ENCODE results near the gene MYL5.

DNA sequence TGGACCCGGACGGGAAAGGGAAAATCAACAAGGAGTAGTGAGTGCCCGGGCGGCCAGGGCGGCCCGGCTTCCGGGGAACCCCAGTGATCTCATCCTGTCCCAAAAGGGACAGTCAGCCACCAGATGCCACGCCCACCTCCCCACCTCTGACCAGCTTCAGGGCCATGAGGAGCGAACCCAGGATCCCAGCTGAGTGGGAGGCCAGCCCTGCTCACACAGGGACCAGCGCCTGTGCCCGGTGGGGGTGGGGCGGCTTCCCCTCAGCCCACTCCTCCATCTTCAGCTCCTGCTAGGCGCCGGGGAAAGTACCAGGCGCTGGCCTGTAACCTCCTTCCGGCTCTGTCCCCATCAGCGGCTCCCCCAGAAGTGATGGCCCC is 6.2 kb downstream of the MYL5 start:
- TF ChIP-seq CTCF (conservative IDR thresholded peaks at IDR 0.05; ENCODE audit: low read depth, low read length): no peak
- TF ChIP-seq POLR2A (IDR thresholded peaks at IDR 0.05; ENCODE audit: low read depth, low read length): no peak
- no peak for TF ChIP-seq RAD21 (IDR thresholded peaks at IDR 0.05; ENCODE audit: low read length)
- TF ChIP-seq RFX5 (IDR thresholded peaks at IDR 0.05; ENCODE audit: low read depth, low read length): no peak
- TF ChIP-seq RCOR1 (IDR thresholded peaks at IDR 0.05; ENCODE audit: insufficient replicate concordance, low read length): no peak
- no peak for TF ChIP-seq CHD1 (IDR thresholded peaks at IDR 0.05; ENCODE audit: low read depth, low read length)
- TF ChIP-seq MAZ (IDR thresholded peaks at IDR 0.05; ENCODE audit: borderline replicate concordance, low read depth, low read length): no peak
- TF ChIP-seq CEBPB (IDR thresholded peaks at IDR 0.05; ENCODE audit: low read depth, low read length): no peak
- TF ChIP-seq MXI1 (IDR thresholded peaks at IDR 0.05; ENCODE audit: borderline replicate concordance, low read depth, low read length): no peak
- no peak for TF ChIP-seq BHLHE40 (IDR thresholded peaks at IDR 0.05; ENCODE audit: low read depth, low read length)

Data from IMR-90 (cell line).